BLaER1 treated with 17β-estradiol and CSF1 and Interleukin-3, amounts not matched to agents 10 nM and 100 nM (cell line): ENCODE results near the gene ZNF318.
A peak's percentile ranks its signal among the peaks of the same experiment; 100 is the strongest.
"Not testable (repeated sequence)": the region's sequence is repeated elsewhere in the genome, so short reads cannot be mapped to it uniquely, and the experiment has no call there.

Experiments used
- H3K27ac ChIP-seq, 11 experiments: shearing (Covaris generic); formaldehyde crosslinking; 2 replicates each; pipeline ENCODE4 v1.8.1; 2022
- H3K27me3 ChIP-seq, 11 experiments: shearing (Covaris generic); formaldehyde crosslinking; 2 replicates each; pipeline ENCODE4 v1.8.1; 2022
- H3K36me3 ChIP-seq, 11 experiments: shearing (Covaris generic); formaldehyde crosslinking; 2 replicates each; pipeline ENCODE4 v1.8.1; 2022
- H3K4me1 ChIP-seq, 10 experiments: shearing (Covaris generic); formaldehyde crosslinking; 2 replicates each; pipeline ENCODE4 v1.8.1; 2022
- H3K4me2 ChIP-seq, 11 experiments: shearing (Covaris generic); formaldehyde crosslinking; 2 replicates each; pipeline ENCODE4 v1.8.1; 2022
- H3K4me3 ChIP-seq, 10 experiments: shearing (Covaris generic); formaldehyde crosslinking; 2 replicates each; pipeline ENCODE4 v1.8.1; 2022
- H3K9ac ChIP-seq, 11 experiments: shearing (Covaris generic); formaldehyde crosslinking; 2 replicates each; pipeline ENCODE4 v1.8.1; 2022
- H3K9me3 ChIP-seq, 11 experiments: shearing (Covaris generic); formaldehyde crosslinking; replicated peaks in 1 of 11; 2 replicates each; pipeline ENCODE4 v1.8.1; 2022
- H4K20me1 ChIP-seq, 11 experiments: shearing (Covaris generic); formaldehyde crosslinking; 2 replicates each; pipeline ENCODE4 v1.8.1; 2022
- Cebpa-rat ChIP-seq, 11 experiments: shearing (Covaris generic); IDR thresholded peaks; 2 replicates each; pipeline ENCODE4 v1.8.1; 2022

ZNF318 gene

DNA sequence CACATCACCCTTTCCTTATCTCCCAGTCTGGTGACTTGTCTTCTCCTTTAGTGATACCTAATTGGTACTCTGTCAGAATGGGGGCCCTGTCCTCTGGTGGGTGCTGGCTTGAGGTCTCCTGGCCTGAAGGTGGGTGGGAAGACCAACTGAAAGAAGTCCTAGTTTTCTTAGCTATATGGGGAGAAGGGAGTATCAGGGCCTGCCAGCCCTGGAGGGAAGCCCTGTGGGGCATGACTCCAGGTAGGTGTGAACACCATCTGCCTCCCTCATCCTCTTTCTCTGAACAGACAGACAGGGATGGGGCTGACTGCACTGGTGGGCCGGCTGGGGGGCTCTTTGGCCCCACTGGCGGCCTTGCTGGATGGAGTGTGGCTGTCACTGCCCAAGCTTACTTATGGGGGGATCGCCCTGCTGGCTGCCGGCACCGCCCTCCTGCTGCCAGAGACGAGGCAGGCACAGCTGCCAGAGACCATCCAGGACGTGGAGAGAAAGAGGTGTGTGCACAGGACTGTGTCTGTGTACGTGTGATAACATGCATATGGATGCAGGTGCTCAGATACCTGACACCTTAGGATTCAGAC, 65.6 kb downstream of the ZNF318 start:
- no peaks in the 10 kb centered on the region for H4K20me1 ChIP-seq
- H3K9ac ChIP-seq: no peak overlapping the region
- no peak overlapping the region for H3K27ac ChIP-seq
- H3K4me3 ChIP-seq: no peak overlapping the region
- H3K4me2 ChIP-seq: no peak overlapping the region
- peaks cover 15 to 33% (median 18%) of the 10 kb centered on the region in 10 experiments for H3K4me1 ChIP-seq
- H3K27me3 ChIP-seq: peaks cover 0 to 5% (median 0%) of the 10 kb centered on the region in 11 experiments; a peak in 1 of 22 replicates
- H3K9me3 ChIP-seq: no peaks in the 10 kb centered on the region
- no peaks in the 10 kb centered on the region for H3K36me3 ChIP-seq
- no peak for TF ChIP-seq Cebpa-rat (IDR thresholded peaks at IDR 0.05)

DNA sequence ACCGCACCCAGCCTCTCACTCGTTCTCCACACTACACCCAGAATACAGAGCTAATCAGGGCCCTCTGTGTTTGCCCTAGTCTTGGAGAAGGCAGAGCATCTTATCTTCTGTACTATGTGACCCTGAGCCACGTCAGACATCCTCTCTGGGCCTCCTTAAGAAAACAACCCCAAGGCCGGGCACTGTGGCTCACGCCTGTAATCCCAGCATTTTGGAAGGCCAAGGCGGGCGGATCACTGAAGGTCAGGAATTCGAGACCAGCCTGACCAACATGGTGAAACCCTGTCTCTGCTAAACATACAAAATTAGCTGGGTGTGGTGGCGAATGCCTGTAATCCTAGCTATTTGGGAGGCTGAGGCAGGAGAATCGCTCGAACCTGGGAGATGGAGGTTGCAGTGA, 66.4 kb downstream of the ZNF318 start:
- H3K36me3 ChIP-seq, H3K9ac ChIP-seq, H3K9me3 ChIP-seq: not testable (repeated sequence)

DNA sequence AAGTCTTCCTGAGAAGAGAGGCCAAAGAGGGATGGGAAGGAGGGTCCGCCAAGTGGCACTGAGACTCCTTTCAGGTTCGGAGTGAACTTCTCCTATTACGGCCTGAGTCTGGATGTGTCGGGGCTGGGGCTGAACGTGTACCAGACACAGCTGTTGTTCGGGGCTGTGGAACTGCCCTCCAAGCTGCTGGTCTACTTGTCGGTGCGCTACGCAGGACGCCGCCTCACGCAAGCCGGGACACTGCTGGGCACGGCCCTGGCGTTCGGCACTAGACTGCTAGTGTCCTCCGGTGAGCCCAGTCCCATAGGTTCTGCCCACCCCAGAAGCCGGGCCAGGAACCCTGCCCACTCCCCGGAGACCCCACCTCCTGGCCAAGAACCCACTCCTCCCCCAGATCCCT, 67.3 kb downstream of the ZNF318 start:
- Histone ChIP-seq H3K27me3 (no peaks in the 10 kb centered on the region), H3K4me2 (no peak overlapping the region), H3K9ac (no peak overlapping the region), H3K4me3 (no peak overlapping the region), H4K20me1 (no peaks in the 10 kb centered on the region), H3K27ac (no peak overlapping the region), H3K36me3 (no peaks in the 10 kb centered on the region), H3K9me3 (no peaks in the 10 kb centered on the region), H3K4me1 (peaks cover 0 to 17% (median 3%) of the 10 kb centered on the region in 10 experiments; a peak in 8 of 20 replicates)
- TF ChIP-seq Cebpa-rat (IDR thresholded peaks at IDR 0.05): no peak

More for the DNA sequence above, 66.4 kb downstream of the ZNF318 start:
- H3K4me1 ChIP-seq: peaks cover 6 to 24% (median 10%) of the 10 kb centered on the region in 10 experiments; a peak in 19 of 20 replicates
- not testable (repeated sequence) for H3K4me3 ChIP-seq, H3K27ac ChIP-seq, H4K20me1 ChIP-seq, H3K27me3 ChIP-seq, H3K4me2 ChIP-seq

DNA sequence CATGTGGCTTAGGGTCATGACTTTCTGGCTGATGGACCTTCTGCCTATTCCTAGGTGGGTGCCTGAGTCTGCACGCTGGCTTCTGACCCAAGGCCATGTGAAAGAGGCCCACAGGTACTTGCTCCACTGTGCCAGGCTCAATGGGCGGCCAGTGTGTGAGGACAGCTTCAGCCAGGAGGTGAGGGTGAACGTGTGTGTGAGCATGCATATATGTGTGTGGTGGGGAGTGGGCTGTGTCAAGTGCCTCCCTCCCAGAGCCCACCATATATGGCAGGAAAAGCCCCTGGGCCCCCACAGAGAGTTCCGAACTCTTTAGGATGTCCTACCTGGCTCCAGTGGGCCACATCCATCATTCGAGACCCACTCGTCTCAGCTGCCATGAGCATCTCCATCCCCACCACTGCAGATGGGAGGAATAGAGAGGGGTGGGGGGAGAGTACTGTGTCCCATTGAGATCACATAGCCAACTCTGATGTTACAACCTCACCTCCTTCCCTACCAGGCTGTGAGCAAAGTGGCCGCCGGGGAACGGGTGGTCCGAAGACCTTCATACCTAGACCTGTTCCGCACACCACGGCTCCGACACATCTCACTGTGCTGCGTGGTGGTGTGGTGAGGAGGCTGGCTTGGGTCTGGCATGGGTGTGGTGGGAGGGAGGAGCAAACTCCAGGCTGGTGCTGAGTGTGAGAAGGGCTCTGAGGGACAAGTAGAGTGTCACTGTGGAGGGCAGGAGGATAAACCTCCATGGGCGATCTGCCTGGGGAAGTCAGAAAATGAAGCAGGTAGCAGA, 68.2 kb downstream of the ZNF318 start:
- Histone ChIP-seq H3K27me3 (no peaks in the 10 kb centered on the region), H3K9me3 (no peaks in the 10 kb centered on the region), H3K4me3 (no peak overlapping the region), H3K36me3 (no peaks in the 10 kb centered on the region), H3K27ac (no peak overlapping the region), H4K20me1 (no peaks in the 10 kb centered on the region), H3K4me2 (no peak overlapping the region), H3K4me1 (peaks cover 0 to 10% (median 3%) of the 10 kb centered on the region in 10 experiments; a peak in 6 of 20 replicates), H3K9ac (no peak overlapping the region)
- no peak for TF ChIP-seq Cebpa-rat (IDR thresholded peaks at IDR 0.05)

DNA sequence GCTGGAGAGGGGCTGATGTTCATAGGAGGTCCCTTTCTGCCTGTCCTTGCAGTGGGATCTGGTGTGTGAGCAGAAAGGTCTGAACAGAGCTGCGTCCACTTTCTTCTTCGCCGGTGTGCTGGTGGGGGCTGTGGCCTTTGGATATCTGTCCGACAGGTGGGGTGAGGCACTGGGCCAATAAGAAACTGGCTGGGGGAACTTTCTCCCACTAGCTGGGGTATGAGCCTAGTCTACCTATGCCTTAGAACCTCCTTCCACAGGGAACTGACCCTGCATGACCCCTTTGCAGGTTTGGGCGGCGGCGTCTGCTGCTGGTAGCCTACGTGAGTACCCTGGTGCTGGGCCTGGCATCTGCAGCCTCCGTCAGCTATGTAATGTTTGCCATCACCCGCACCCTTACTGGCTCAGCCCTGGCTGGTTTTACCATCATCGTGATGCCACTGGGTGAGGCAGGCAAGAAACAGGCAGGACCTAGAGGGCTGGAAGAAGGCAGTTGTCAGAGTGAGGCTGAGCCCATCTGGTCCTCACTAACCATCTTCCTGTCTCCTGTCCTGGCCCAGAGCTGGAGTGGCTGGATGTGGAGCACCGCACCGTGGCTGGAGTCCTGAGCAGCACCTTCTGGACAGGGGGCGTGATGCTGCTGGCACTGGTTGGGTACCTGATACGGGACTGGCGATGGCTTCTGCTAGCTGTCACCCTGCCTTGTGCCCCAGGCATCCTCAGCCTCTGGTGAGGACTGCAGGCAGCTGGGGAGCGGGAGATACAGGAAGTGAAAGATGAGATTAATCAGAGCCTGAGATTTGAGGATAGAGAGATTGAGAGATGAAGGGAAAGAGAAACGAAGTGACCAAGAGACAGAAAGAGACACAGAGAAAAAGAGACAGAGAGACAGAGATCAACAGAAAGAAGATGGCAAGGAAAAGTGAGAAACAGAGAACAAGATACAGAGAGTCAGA, 69.8 kb downstream of the ZNF318 start:
- Histone ChIP-seq H3K4me2 (peak overlapping the region in 2 of 11 experiments; percentile 2 to 8; a peak in 1 of 22 replicates), H3K27me3 (no peaks in the 10 kb centered on the region), H4K20me1 (no peaks in the 10 kb centered on the region), H3K9me3 (no peaks in the 10 kb centered on the region), H3K27ac (no peak overlapping the region), H3K4me3 (no peak overlapping the region), H3K9ac (no peak overlapping the region), H3K4me1 (peaks cover 0 to 10% (median 2%) of the 10 kb centered on the region in 10 experiments; a peak in 5 of 20 replicates), H3K36me3 (no peaks in the 10 kb centered on the region)
- no peak for TF ChIP-seq Cebpa-rat (IDR thresholded peaks at IDR 0.05)

DNA sequence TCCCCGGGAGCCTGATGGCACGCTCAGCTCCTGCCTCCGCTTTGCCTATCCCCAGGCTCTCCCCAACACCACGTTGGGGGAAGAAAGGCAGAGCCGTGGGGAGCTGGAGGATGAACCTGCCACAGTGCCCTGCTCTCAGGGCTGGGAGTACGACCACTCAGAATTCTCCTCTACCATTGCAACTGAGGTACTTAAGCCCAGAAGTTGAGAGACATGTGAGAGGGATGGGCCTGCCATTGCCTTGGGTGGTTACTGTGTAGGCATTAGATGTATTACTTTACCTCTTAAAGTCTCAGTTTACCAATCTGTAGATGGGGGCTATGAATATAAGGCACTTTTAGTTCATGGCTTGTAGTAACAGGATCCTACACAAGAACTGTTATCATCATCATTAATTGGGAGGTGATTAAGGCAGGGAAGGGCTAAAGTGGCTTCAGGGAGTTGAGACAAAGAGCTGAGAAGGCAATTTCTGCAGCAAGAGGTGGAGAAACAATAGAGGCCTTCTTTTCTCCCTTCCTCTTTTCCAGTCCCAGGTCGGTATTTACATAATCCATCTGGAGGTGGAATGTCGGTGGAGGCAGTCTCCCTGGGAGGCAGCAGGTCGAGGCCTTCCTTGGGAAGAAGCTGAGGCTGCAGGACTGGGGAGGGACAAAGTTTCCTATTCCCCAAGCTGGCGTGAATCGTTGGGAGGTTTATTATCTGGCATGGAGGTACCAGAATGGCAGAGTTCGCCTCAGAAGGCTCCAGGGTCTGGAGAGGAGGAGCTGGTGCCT, 70.7 kb downstream of the ZNF318 start:
- no peak for TF ChIP-seq Cebpa-rat (IDR thresholded peaks at IDR 0.05)
- Histone ChIP-seq H3K27ac (no peak overlapping the region), H3K9ac (no peak overlapping the region), H3K4me3 (no peak overlapping the region), H3K4me2 (no peak overlapping the region; a peak in 1 of 22 replicates), H3K9me3 (no peaks in the 10 kb centered on the region), H4K20me1 (no peaks in the 10 kb centered on the region), H3K4me1 (peaks cover 0 to 10% (median 2%) of the 10 kb centered on the region in 10 experiments; a peak in 5 of 20 replicates), H3K27me3 (no peaks in the 10 kb centered on the region), H3K36me3 (no peaks in the 10 kb centered on the region)

DNA sequence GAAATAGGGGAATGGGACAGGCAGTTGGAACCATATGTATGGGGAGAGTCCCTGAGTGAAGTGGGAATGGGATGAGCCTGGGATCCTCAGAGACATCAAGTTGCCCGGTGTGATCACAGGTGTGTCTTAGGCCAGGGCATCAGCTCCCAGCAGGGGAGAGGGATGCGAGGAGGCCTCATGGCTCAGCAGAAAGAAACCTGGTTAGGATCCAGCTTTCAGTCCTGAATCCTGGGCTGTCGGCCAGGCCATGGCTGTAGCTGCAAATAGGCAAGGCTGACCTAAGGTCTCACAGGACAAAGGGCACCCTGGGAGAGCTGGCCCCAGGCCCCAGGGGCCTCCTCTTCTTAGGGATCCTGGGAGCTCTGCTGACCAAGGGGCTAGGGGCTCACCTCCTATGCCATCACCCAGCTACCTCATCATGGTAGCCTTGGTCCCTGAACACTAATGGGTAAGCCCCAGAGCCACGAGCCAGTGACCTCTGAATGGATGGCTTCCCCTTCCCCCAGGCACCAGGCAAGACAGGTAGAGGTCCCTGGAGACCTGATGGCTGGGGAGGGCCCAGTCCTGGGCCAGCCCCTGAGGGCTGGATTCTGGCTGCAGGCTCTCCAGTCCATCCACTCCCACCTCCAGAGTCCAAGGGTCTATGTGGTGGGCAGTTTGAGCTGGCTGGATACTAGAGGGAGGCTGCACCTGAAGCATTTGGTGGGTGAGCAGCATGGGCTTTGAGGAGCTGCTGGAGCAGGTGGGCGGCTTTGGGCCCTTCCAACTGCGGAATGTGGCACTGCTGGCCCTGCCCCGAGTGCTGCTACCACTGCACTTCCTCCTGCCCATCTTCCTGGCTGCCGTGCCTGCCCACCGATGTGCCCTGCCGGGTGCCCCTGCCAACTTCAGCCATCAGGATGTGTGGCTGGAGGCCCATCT, 71.5 kb downstream of the ZNF318 start, which contains the start of gene SLC22A7:
TSS of gene SLC22A7 (plus strand) at position 617 of the 921 bp plus-strand sequence. CDS start at position 716, 99 bp downstream.
- Histone ChIP-seq H3K9ac (no peak within 1 kb of the TSS), H3K27me3 (no peaks in the 10 kb centered on the region), H3K4me3 (no peak within 1 kb of the TSS), H3K27ac (no peak within 1 kb of the TSS), H4K20me1 (no peaks in the 10 kb centered on the region), H3K9me3 (no peaks in the 10 kb centered on the region), H3K36me3 (no peaks in the 10 kb centered on the region), H3K4me2 (no peak within 1 kb of the TSS; a peak in 1 of 22 replicates), H3K4me1 (peaks cover 0 to 10% (median 2%) of the 10 kb centered on the region in 10 experiments; a peak in 5 of 20 replicates)
- no peak for TF ChIP-seq Cebpa-rat (IDR thresholded peaks at IDR 0.05)
